GM13977 (cell line): ENCODE results near the gene TBXA2R.

Experiments used
- DNase-seq: peaks from one replicate; pipeline ENCODE4 v3.0.0; 2012; ENCODE audit warnings: low spot score
- CTCF ChIP-seq: IDR thresholded peaks from 2 replicates; pipeline ENCODE4 v1.5.1; 2012; ENCODE audit warnings: mild to moderate bottlenecking, control low read depth; ENCODE audit not compliant: insufficient read depth; ENCODE audit errors: extremely low read depth, missing control alignments
- in situ Hi-C: fragments of 300-500 bp; cut with MboI; formaldehyde crosslinking; loops from one replicate; pipeline ENCODE4 v1.12.0; 2022; ENCODE audit warnings: low sequenced_read_pairs, low pct_unique_long_range_greater_than_20kb, mixed read lengths, inconsistent platforms; ENCODE audit not compliant: unreplicated experiment

Gene TBXA2R

GRCh38 chr19:3609779-3610719, 3.4 kb upstream of the TBXA2R start:
- no peak for DNase-seq
- TF ChIP-seq CTCF: no peak
- in situ Hi-C loops: no loop called here

- no peak for TF ChIP-seq CTCF
- no peak for DNase-seq
- in situ Hi-C loops: no loop called here
Observed at GRCh38 chr19:3608750-3609322, 2.2 kb upstream of the TBXA2R start.

- no peak for TF ChIP-seq CTCF
- no peak for DNase-seq
- in situ Hi-C loops: no loop called here
Observed at GRCh38 chr19:3608079-3608641, 1.5 kb upstream of the TBXA2R start.

- in situ Hi-C loops: no loop called here
- no peak for TF ChIP-seq CTCF
- no peak for DNase-seq
Observed at GRCh38 chr19:3607303-3608078, 816 bp upstream of the TBXA2R start.

- in situ Hi-C loops: no loop called here
- no peak for TF ChIP-seq CTCF
- DNase-seq: no peak
Observed at GRCh38 chr19:3606174-3606689, 443 bp downstream of the TBXA2R start.

- in situ Hi-C loops: no loop called here
- TF ChIP-seq CTCF: no peak
- no peak for DNase-seq
Observed at GRCh38 chr19:3605770-3606169, 905 bp downstream of the TBXA2R start.
